GM18873 (cell line): ENCODE measurements around the gene TIMM44.

Source experiments
- ATAC-seq: cut with Tn5 transposase; IDR thresholded peaks from one replicate; pipeline ENCODE4 v1.9.1; 2021; ENCODE audit warnings: mild to moderate bottlenecking, moderate library complexity, moderate number of reproducible peaks; ENCODE audit not compliant: unreplicated experiment, low FRiP score

The TIMM44 gene

DNA sequence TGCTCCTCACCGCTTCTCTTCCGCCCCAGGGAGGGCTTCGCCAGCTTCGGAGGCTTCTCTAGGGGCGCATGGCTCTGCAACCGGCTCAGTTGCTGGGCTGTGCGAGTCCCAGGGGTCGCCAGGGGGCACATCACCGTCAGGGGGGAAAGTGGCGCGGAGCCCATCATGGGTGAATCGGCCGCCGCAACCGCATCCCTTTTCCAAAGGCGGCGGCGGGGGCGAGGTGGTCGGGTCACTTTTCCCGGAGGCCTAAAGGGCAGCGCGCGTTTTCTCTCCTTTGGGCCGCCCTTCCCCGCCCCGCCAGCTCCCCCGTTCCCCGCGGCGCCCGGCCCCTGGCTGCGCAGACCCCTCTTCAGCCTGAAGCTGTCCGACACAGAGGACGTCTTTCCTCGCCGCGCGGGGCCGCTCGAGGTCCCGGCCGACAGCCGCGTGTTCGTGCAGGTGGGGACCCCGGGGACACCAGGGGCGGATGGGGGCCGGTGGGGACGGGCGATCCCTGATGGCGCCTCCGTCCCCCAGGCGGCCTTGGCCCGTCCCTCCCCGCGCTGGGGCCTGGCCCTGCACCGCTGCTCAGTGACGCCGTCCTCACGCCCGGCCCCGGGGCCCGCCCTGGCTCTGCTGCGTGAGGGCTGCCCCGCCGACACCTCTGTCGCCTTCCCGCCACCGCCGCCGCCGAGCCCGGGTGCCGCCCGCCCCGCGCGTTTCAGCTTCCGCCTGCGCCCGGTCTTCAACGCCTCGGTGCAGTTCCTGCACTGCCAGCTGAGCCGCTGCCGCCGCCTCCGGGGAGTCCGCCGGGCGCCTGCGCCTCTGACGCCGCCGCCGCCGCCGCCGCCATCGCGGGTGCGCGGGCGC, 27.1 kb downstream of the TIMM44 start:
- no peak for ATAC-seq

DNA sequence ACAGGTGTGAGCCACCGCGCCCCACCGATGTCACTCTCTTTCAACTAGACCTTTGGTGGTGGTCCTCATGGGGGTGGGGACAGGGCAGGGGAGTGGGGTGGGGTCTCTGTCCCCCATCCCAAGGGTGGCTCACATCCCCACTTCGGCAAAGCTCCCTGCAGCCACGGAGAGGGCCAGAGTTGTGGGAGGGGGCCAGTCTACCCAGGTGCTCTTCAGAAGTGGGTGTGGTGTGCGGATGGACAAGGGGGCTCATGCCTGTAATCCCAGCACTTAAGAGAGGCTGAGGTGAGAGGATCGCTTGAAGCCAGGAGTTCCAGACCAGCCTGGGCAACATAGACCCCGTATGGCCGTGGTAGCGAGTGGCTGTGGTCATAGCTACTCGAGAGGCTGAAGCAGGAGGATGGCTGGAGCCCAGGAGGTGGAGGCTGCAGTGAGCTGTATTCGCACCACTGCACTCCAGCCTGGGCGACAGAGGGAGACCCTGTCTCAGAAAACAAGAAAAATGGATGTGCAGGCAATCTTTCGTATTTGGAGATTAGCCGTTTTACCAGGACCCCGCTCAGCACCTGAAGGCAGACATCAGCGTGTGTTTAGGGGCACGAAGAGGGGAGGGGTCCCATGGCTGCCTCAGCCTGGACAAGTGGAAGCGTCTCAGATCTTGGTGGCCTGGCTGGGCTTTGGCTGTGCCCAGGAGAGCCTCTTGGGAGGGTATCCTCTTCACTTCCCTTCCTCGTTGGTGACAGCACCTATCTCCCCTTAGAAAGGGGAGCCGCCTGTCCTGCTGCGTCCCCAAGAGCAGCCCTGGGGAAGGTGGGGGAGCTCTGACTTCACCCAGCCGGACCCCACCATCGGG, 28.0 kb downstream of the TIMM44 start:
- ATAC-seq = no peak

DNA sequence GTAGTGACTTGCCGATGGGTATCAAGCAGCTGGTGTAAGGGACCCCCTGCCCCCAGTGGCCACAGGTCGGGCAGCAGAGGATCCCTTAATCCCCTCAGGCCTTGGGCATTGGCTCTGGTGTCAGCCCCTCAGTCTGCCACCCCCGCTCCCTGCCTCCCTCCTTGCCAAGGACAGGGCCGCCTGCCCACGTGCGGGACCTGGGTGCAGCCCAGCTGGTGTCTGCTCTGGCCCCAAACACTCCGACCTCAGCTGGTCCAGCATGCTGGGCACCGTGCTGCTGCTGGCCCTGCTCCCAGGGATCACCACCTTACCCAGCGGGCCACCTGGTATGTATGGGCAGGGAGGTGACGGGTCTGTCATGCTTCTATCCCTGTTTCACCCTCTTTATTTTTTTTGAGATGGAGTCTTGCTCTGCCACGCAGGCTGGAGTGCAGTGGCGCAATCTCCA, 28.8 kb downstream of the TIMM44 start, which contains the start of gene TGFBR3L:
Gene TGFBR3L (plus strand): TSS at position 233 of the 448 bp plus-strand sequence.
- no peak for ATAC-seq

DNA sequence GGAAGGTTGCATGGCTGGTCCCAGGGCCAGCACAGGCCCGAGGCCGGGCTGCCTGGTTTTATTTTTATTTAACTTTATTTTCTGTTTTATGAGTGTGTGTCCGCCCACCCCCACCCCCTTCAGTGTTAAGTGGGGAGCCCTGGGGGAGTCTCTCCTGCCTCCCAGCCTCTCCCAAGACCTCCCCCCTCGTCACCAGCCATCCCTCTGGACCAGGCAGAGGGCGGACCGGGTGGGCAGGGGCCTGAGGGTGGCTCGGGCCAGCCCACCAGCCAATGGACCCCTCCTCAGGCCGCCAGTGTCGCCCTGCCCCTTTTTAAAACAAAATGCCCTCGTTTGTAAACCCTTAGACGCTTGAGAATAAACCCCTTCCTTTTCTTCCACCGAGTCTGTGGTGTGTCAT, 29.4 kb downstream of the TIMM44 start:
- ATAC-seq = no peak

DNA sequence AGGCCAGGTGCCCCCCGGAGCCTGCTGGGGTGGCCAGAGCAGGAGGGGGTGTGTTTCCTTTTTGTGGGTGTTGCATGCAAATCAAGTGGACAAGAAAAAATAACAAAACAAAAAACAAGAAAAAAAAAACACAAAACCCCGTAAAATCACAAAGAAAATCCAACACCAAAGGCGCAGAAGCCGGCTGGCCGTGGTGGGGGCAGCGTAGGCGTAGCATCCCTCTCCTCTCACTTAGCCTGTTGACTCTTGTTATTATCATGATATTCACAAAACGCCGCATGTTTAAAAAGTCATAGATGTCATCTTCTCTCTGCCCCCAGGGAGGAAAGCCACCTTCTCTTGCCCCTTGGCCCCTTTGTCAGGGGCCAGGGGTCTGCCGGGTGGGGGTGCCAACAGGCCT, 29.8 kb downstream of the TIMM44 start:
- ATAC-seq = no peak

DNA sequence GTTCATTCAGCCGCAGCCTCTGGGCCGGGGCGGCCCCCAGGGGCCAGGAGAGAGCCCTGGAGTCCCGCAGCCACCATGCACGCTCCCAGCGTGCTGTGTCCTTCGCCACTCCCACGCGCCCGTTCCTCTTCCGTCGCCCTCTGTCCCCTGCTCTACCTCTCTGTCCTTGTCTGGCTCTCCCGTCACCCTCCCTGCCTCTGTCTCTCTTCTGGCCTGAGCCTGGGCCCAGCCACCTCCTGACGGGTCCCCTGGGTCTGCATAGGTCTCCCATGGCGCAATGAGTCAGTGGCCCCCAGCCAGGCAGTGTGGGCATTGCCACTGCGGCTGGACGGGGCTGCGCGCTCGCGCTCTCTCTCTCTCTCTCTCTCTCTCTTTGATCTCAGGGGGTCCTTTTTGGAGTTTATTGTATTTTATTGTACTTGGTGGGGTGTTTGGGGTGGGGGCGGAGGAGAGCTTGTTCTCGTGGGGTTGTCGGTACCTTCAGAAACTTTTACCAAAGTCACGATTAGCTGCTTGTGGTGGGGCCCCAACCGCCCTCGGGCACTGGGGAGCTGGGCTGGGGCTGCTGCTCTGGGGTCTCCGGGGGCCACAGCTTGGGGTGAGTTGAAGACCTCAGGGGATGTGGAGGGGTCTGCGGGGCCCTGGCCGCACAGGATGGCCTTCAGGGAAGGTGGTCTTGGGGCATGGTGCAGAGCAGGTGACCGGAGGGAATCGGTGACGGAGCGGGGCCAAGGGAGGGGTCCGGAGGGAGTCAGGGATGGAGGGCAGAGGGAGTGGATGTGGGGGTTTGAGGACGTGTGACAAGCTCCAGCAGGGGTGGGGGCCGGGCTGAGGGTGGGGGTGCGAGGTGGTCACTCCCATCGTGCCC, 30.5 kb downstream of the TIMM44 start:
- no peak for ATAC-seq

DNA sequence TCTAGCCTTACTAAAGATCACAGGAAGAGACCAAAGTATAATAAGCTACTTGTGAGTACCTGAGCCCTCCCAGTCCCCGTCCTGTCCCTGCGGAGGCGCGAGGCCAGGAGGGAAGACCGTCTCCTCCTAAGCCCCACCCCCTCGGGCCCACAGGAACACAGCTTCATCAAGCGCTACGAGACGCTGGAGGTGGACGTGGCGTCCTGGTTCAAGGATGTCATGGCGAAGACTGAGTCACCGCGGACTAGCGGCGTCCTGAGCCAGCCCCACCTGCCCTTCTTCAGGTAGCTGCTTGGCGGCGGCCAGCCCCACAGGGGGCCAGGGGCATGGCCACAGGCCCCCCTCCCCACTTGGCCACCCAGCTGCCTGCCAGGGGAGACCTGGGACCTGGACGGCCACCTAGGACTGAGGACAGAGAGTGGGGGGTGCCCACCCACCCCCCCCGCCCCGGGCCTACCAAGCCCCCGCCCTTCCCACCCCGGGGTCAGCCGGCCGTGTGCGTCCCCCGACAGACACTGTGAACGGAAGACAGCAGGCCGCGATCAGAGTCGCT, 31.2 kb downstream of the TIMM44 start:
- no peak for ATAC-seq

DNA sequence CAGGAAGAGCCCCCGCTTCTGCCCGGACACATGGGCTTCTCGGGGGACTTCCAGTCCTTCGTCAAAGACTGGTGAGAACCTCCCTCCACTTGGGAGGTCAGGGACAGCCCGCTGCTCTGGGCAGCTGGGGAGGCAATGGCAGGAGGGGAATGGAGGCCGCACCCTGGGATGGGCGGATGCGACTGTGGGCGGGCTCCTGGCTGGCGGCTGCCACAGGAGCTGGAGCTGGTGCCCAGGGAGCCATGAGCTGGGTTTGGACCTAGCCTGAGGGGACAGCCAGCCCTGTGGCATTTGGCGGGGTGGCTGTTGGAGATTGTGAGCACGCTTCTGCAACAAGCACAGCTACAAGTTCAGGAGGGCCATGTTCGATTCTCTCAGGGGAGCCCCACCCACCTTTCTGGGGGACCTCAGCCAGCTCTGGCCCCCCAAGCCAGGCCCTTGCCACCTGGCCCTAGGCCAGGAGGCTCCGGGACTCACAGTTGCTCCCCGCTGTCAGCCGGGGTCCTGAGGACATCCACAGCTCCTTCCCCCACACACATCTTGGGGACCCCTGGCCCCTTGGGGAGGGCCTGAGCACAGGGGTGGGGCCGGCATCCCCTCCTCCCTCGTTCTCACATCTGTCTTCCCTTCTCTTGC, 31.8 kb downstream of the TIMM44 start:
- no peak for ATAC-seq

DNA sequence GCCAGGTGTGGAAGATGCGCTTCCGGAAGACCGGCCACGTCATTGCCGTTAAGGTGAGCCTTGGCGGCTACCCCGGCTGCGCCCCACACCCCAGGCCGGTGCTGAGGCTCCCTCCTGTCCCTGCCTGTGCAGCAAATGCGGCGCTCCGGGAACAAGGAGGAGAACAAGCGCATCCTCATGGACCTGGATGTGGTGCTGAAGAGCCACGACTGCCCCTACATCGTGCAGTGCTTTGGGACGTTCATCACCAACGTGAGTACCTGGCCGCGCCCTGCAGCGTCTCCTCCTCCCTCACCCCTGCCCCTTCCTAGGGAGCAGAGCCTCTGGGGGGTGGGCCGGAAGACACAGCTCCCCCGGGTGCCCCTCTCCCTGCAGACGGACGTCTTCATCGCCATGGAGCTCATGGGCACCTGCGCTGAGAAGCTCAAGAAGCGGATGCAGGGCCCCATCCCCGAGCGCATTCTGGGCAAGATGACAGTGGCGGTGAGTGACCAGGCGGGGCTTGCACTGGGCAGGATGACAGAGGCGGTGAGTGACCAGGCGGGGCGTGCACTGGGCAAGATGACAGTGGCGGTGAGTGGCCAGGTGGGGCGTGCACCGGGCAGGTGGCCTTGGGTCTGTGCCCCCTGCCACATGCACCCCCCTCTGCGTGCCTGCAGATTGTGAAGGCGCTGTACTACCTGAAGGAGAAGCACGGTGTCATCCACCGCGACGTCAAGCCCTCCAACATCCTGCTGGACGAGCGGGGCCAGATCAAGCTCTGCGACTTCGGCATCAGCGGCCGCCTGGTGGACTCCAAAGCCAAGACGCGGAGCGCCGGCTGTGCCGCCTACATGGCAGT, 32.9 kb downstream of the TIMM44 start:
- no peak for ATAC-seq

DNA sequence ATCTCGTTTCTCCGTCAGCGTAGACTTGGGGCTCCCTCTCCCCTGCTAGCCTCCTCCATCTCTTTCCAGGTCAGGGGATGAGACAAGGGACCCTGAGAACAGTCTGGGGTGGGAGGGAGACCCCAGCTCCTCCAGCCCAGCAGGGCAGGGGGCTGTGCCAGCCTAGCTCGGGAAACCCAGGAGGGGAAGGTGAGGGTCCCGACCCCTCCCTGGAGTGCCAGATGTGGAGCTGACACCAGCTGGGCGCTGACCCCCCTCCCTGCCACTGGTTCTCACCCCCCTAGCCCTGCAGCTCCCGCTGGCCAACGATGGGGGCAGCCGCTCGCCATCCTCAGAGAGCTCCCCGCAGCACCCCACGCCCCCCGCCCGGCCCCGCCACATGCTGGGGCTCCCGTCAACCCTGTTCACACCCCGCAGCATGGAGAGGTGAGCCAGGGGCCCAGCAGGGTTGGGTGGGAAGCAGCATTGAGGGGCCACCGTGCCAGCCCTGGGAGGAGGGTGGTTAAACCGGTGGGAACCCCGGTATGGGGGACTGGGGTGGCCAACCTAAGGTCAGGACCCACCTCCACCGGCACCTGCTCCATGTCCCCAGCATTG, 33.9 kb downstream of the TIMM44 start:
- ATAC-seq = no peak

DNA sequence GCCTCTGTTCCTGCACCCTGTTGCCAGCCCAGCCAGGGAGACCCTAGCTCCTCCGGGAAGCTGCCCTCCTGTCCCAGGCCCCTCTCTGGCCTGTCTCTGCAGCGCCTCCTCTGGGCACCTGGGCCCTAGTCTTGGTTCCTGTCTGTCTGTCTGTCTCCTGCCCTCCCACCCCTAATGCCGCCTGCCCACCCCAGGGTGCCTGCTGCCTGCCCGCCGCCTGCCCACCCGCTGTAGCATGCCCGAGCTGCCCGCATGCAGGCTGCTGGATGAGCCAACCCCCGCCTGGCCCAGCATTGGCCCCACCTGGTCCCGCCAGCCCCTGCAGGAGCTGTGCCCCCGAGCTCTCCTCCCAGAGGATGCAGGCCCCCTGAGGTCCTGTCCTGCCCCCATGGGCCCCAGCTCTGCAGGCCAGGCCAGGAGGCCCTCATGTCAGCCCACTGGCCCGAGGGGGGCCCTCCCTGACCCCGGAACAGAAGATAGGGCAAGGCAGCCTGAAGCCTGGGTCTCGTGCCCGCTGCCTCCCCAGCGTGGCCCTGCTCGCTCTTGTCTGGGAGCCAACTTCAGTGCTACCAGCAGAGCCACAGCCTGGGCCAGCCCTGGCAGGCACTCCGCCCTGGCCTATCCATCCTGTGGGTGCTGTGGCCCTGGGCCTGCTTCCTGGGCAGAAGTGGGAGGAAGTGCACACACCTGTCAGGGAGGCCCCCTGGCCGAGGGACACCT, 34.6 kb downstream of the TIMM44 start:
- no peak for ATAC-seq

DNA sequence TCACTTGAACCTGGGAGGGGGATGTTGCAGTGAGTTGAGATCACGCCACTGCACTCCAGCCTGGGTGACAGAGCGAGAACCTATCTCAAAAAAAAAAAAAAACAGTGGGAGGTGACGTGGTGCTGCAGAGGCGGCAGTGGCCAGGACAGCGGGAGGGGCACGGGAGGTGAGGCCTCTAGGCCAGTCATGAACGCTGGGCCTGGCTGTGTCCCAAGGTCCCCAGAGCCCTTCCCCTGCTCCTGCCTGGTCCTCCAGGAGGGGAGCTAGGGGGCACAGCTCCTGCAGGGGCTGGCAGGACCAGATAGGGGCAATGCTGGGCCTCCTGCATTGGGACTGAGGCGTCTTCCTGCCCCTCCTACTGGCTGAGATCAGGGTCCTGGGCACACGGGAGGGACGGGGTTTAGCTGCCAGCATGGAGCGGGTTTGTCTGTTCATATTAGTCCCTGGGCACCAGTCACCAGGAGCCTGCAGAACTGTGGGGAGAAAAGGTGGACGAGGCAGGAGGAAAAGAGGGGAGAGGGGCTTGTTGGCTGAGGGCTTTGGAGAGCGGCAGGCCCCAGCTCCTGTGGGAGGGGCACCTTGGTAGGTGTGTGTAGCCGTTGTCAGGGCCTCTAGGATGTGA, 35.3 kb downstream of the TIMM44 start:
- ATAC-seq = no peak

DNA sequence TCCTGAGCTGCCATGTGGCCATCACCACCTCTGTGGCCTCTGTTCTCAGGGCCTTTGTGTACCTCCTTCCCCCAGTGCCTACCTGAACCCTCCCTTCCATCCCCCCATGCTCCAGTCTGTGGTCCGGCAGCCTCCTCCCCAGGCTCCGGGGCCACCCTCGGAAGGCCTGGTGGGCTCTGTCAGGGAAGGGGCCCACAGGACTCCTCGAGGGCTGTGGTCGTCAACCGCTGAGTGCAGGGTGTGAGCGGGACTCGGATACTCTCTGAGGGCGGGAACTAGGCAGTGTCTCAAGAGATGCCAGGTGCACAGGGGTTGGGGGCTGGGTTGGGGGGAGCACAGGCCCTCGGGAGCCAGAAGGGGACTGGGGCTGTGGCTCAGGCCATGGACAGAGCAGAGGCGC, 35.9 kb downstream of the TIMM44 start:
- no peak for ATAC-seq

DNA sequence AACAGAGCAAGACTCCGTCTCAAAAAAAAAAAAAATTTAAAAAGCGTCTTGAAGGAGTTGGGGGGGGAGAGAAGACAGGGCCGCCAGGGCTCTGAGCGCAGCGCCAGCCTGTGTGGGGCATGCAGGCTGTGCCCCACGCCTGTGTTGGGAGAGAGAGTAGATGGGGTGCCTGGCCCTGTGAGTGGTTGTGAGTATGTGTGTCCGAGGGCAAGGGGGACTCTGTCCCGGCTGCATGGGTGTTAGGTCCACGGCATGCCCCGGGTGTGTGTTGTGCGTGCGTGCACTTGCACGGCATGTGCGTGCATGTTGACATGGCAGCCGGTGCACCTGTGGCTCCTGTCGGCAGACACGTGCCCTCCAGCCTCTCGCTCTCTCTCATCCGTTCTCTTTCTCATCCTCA, 36.3 kb downstream of the TIMM44 start:
- ATAC-seq = no peak

DNA sequence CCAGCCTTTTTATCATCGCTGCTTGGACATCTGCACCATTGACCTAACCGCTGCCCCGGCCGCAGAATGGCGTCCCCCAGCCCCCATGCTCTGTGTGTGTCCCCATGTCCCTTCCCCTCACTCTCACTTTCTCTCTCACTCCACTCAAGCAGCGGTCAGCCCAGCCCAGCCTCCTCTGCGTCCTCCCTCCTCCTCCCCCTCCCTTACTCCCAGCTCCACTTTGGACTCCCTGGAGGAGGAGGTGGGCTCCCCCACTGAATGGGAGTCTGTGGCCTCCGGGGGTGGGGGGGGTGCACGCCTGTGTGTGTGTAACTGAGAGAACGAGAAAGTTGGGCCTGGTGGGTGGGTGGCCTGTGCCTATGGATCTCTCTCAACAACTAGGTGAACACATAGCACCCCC, 37.6 kb downstream of the TIMM44 start:
- ATAC-seq = no peak

DNA sequence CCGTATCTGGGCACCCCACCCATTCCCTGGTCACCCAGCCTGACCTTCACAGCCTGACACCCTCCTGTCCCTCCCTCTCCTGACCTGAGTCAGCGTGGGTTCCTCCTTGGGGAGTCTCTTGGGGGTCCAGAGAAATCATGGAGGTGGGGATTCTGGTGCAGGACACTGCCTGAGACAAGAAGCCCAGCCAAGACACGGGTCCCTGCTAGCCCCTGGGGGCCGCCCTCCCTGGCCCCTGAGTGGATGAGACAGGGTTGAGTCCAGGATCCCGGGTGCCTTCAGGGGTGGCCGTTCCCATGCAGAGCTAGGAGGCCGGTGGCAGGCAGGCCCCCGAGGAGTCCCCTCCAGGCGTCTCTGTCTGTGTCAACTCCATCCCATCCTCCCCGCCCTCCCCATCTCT, 38.2 kb downstream of the TIMM44 start:
- ATAC-seq = no peak
